Measurements from ENCODE around the gene LIG1.

The LIG1 gene

GRCh38 chr19:48169939-48170803, at the start of gene LIG1, which contains the start of gene ZSWIM9:
Gene LIG1 (minus strand): TSS chr19:48170344. CDS start chr19:48165566, 4,778 bp downstream.
Gene ZSWIM9 (plus strand): TSS chr19:48170680. CDS start chr19:48171803, 1,123 bp downstream.
- DNase-seq (ENCODE audit: low read depth in 3 of 3), result peak; percentile 80 to 89 (median 82)

- DNase-seq (ENCODE audit: low read depth in 3 of 3), result no peak
Observed at GRCh38 chr19:48218997-48219396, 48.9 kb upstream of the LIG1 start.

- DNase-seq (ENCODE audit: low read depth in 3 of 3), result no peak
Observed at GRCh38 chr19:48216933-48217332, 46.8 kb upstream of the LIG1 start.

GRCh38 chr19:48213959-48214358, 43.8 kb upstream of the LIG1 start:
- no peak for DNase-seq (ENCODE audit: low read depth in 3 of 3)

GRCh38 chr19:48210005-48210404, 39.9 kb upstream of the LIG1 start:
- DNase-seq (ENCODE audit: low read depth in 3 of 3), result no peak

GRCh38 chr19:48206397-48207093, 36.4 kb upstream of the LIG1 start:
- DNase-seq (ENCODE audit: low read depth in 3 of 3), result no peak

GRCh38 chr19:48203794-48204628, 33.9 kb upstream of the LIG1 start:
- peak; percentile 87 to 94 (median 88) for DNase-seq (ENCODE audit: low read depth in 3 of 3)

- DNase-seq (ENCODE audit: low read depth in 3 of 3), result no peak
Observed at GRCh38 chr19:48203222-48203793, 33.2 kb upstream of the LIG1 start.

- no peak for DNase-seq (ENCODE audit: low read depth in 3 of 3)
Observed at GRCh38 chr19:48196933-48197665, 27.0 kb upstream of the LIG1 start.

- DNase-seq (ENCODE audit: low read depth in 3 of 3), result no peak
Observed at GRCh38 chr19:48196321-48196763, 26.2 kb upstream of the LIG1 start.

- no peak for DNase-seq (ENCODE audit: low read depth in 3 of 3)
Observed at GRCh38 chr19:48194844-48195830, 25.0 kb upstream of the LIG1 start.

- no peak for DNase-seq (ENCODE audit: low read depth in 3 of 3)
Observed at GRCh38 chr19:48194041-48194843, 24.1 kb upstream of the LIG1 start.

GRCh38 chr19:48192750-48193149, 22.6 kb upstream of the LIG1 start:
- DNase-seq (ENCODE audit: low read depth in 3 of 3), result no peak

GRCh38 chr19:48190885-48191284, 20.7 kb upstream of the LIG1 start:
- no peak for DNase-seq (ENCODE audit: low read depth in 3 of 3)

- peak in 2 of 3 experiments; percentile 29 to 37 for DNase-seq (ENCODE audit: low read depth in 3 of 3)
Observed at GRCh38 chr19:48190288-48190884, 20.2 kb upstream of the LIG1 start.

GRCh38 chr19:48186541-48186991, 16.4 kb upstream of the LIG1 start:
- no peak for DNase-seq (ENCODE audit: low read depth in 3 of 3)

- DNase-seq (ENCODE audit: low read depth in 3 of 3), result no peak
Observed at GRCh38 chr19:48186015-48186414, 15.9 kb upstream of the LIG1 start.

- DNase-seq (ENCODE audit: low read depth in 3 of 3), result no peak
Observed at GRCh38 chr19:48183356-48183755, 13.2 kb upstream of the LIG1 start.
